ENCODE data around the gene CARD10. TPM values are rescaled to one million over a fixed set of nuclear protein-coding genes. Genes with fewer than 3 reads are reported as not detected.

Gene CARD10
- total and polyA plus RNA-seq, 2 of the 13 experiments (the other 11 are each of a cell fraction or from before 2014, with no cell fraction given): 35.2 to 55.8 TPM

GRCh38 chr22:37561212-37562048 is 42.2 kb upstream of the CARD10 start (continued):
- TF ChIP-seq, protein P1, sequence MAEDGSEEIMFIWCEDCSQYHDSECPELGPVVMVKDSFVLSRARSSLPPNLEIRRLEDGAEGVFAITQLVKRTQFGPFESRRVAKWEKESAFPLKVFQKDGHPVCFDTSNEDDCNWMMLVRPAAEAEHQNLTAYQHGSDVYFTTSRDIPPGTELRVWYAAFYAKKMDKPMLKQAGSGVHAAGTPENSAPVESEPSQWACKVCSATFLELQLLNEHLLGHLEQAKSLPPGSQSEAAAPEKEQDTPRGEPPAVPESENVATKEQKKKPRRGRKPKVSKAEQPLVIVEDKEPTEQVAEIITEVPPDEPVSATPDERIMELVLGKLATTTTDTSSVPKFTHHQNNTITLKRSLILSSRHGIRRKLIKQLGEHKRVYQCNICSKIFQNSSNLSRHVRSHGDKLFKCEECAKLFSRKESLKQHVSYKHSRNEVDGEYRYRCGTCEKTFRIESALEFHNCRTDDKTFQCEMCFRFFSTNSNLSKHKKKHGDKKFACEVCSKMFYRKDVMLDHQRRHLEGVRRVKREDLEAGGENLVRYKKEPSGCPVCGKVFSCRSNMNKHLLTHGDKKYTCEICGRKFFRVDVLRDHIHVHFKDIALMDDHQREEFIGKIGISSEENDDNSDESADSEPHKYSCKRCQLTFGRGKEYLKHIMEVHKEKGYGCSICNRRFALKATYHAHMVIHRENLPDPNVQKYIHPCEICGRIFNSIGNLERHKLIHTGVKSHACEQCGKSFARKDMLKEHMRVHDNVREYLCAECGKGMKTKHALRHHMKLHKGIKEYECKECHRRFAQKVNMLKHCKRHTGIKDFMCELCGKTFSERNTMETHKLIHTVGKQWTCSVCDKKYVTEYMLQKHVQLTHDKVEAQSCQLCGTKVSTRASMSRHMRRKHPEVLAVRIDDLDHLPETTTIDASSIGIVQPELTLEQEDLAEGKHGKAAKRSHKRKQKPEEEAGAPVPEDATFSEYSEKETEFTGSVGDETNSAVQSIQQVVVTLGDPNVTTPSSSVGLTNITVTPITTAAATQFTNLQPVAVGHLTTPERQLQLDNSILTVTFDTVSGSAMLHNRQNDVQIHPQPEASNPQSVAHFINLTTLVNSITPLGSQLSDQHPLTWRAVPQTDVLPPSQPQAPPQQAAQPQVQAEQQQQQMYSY (CRISPR knock-in tag; IDR thresholded peaks at IDR 0.05): no peak
- TF ChIP-seq ZNF12 (CRISPR knock-in tag; IDR thresholded peaks at IDR 0.05) (0 out of 2 replicates have a peak, but pooled peaks have one; percentile 34), NFKB2 (CRISPR knock-in tag; IDR thresholded peaks at IDR 0.05; ENCODE audit: borderline replicate concordance) (peak; percentile 76; the same call in 1 of the 2 replicates), ZNF350 (CRISPR knock-in tag; IDR thresholded peaks at IDR 0.05; ENCODE audit: borderline replicate concordance, low read depth) (peak; percentile 83), GMEB2 (CRISPR knock-in tag; IDR thresholded peaks at IDR 0.05; ENCODE audit: low read depth) (no peak), ZNF781 (CRISPR knock-in tag; IDR thresholded peaks at IDR 0.05; ENCODE audit: borderline replicate concordance, not compliant biosample characterization) (no peak), ZFAT (CRISPR knock-in tag; conservative IDR thresholded peaks at IDR 0.05) (no peak), HOXA5 (CRISPR knock-in tag; IDR thresholded peaks at IDR 0.05) (peak; percentile 89), ZNF260 (CRISPR knock-in tag; IDR thresholded peaks at IDR 0.05; ENCODE audit: borderline replicate concordance, low read depth) (no peak), GATAD2A (CRISPR knock-in tag; IDR thresholded peaks at IDR 0.05) (peak; percentile 94), KAT2B (IDR thresholded peaks at IDR 0.05; ENCODE audit: borderline replicate concordance, low read depth, low read length) (no peak), KDM5A (IDR thresholded peaks at IDR 0.05; ENCODE audit: borderline replicate concordance, low read length) (no peak), SMAD3 (CRISPR knock-in tag; IDR thresholded peaks at IDR 0.05) (peak; percentile 85), ZZZ3 (CRISPR knock-in tag; IDR thresholded peaks at IDR 0.05; ENCODE audit: borderline replicate concordance) (no peak), ZNF3 (CRISPR knock-in tag; IDR thresholded peaks at IDR 0.05) (no peak), KDM5B (CRISPR knock-in tag; IDR thresholded peaks at IDR 0.05; ENCODE audit: borderline replicate concordance) (peak; percentile 69), ZNF562 (CRISPR knock-in tag; IDR thresholded peaks at IDR 0.05; ENCODE audit: borderline replicate concordance) (no peak), LCORL (IDR thresholded peaks at IDR 0.05) (0 out of 2 replicates have a peak, but pooled peaks have one; percentile 19), LCORL (CRISPR knock-in tag; IDR thresholded peaks at IDR 0.05) (peak; percentile 98), MBD4 (IDR thresholded peaks at IDR 0.05; ENCODE audit: borderline replicate concordance, low read length) (no peak), SMARCE1 (IDR thresholded peaks at IDR 0.05; ENCODE audit: borderline replicate concordance) (no peak)
- TF ChIP-seq, protein P2, sequence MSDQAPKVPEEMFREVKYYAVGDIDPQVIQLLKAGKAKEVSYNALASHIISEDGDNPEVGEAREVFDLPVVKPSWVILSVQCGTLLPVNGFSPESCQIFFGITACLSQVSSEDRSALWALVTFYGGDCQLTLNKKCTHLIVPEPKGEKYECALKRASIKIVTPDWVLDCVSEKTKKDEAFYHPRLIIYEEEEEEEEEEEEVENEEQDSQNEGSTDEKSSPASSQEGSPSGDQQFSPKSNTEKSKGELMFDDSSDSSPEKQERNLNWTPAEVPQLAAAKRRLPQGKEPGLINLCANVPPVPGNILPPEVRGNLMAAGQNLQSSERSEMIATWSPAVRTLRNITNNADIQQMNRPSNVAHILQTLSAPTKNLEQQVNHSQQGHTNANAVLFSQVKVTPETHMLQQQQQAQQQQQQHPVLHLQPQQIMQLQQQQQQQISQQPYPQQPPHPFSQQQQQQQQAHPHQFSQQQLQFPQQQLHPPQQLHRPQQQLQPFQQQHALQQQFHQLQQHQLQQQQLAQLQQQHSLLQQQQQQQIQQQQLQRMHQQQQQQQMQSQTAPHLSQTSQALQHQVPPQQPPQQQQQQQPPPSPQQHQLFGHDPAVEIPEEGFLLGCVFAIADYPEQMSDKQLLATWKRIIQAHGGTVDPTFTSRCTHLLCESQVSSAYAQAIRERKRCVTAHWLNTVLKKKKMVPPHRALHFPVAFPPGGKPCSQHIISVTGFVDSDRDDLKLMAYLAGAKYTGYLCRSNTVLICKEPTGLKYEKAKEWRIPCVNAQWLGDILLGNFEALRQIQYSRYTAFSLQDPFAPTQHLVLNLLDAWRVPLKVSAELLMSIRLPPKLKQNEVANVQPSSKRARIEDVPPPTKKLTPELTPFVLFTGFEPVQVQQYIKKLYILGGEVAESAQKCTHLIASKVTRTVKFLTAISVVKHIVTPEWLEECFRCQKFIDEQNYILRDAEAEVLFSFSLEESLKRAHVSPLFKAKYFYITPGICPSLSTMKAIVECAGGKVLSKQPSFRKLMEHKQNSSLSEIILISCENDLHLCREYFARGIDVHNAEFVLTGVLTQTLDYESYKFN (CRISPR knock-in tag; conservative IDR thresholded peaks at IDR 0.05): peak; percentile 73

Data from HepG2 (cell line).